Ovary (tissue), 3 donors: Measurements from ENCODE around the gene PEPD.

ENCODE experiments used
- CTCF ChIP-seq, 3 donors: fragments of 450-650 bp in 2 of 3; fragments of 200-600 bp in 1 of 3; IDR thresholded peaks; one replicate each; pipeline versions ENCODE4 v1.5.1 to v1.8.0; 2016 to 2022; ENCODE audit warnings: antibody characterized with exemption in 3 of 3, mild to moderate bottlenecking in 1 of 3
- EP300 ChIP-seq: sonication (generic); formaldehyde crosslinking; IDR thresholded peaks from one replicate; pipeline ENCODE4 v1.6.1; 2017; ENCODE audit warnings: antibody characterized with exemption
- POLR2A ChIP-seq: fragments of 450-650 bp; IDR thresholded peaks from one replicate; pipeline ENCODE4 v1.6.1; 2017; ENCODE audit warnings: antibody characterized with exemption, mild to moderate bottlenecking, moderate library complexity
- donor health status: DM: no; HTN: no; CAD: no.

GRCh38 chr19:33499671-33500506 is 21.7 kb downstream of the PEPD start:
- TF ChIP-seq CTCF (IDR thresholded peaks at IDR 0.05) (no peak), POLR2A (no peak), EP300 (no peak)
